ENCODE results near the gene BID. TPM values are rescaled to one million over a fixed set of nuclear protein-coding genes. Genes with fewer than 3 reads are reported as not detected.
A peak's percentile ranks its signal among the peaks of the same experiment; 100 is the strongest.

BID gene
- total RNA-seq, 4 donors from 2014 or later = 16.5 to 35.1 (median 27.5) TPM

GRCh38 chr22:17788528-17789378, 14.5 kb upstream of the BID start:
- Histone ChIP-seq H3K27me3 (no peaks in the 10 kb centered on the region), H3K9me3 (no peaks in the 10 kb centered on the region), H3K27ac (no peak overlapping the region), H3K36me3 (peaks cover 0 to 28% (median 0%) of the 10 kb centered on the region in 3 donors), H3K4me1 (peaks cover 0 to 15% (median 7%) of the 10 kb centered on the region in 4 donors), H3K4me3 (no peak overlapping the region)
- peak in 2 of 6 experiments; percentile 13 to 26 for TF ChIP-seq CTCF (IDR thresholded peaks at IDR 0.05)
- TF ChIP-seq POLR2A (IDR thresholded peaks at IDR 0.05) = no peak
- no peak for DNase-seq

- peak overlapping the region in 2 of 4 donors; percentile 37 to 82 for H3K27ac ChIP-seq
- no peaks in the 10 kb centered on the region for H3K9me3 ChIP-seq
- H3K4me3 ChIP-seq = no peak overlapping the region
- TF ChIP-seq CTCF (IDR thresholded peaks at IDR 0.05) (no peak), POLR2A (IDR thresholded peaks at IDR 0.05) (no peak)
- no peak for DNase-seq
- no peaks in the 10 kb centered on the region for H3K27me3 ChIP-seq
- H3K36me3 ChIP-seq = peaks cover 0 to 28% (median 0%) of the 10 kb centered on the region in 3 donors
- H3K4me1 ChIP-seq = peaks cover 0 to 20% (median 7%) of the 10 kb centered on the region in 4 donors
These were observed 13.6 kb upstream of the BID start for GRCh38 chr22:17787716-17788330.

GRCh38 chr22:17787241-17787640, 13.0 kb upstream of the BID start:
- H3K4me1 ChIP-seq = peaks cover 0 to 24% (median 9%) of the 10 kb centered on the region in 4 donors
- H3K27me3 ChIP-seq = no peaks in the 10 kb centered on the region
- DNase-seq = no peak
- TF ChIP-seq POLR2A (IDR thresholded peaks at IDR 0.05) (no peak), CTCF (IDR thresholded peaks at IDR 0.05) (no peak)
- H3K9me3 ChIP-seq = no peaks in the 10 kb centered on the region
- no peak overlapping the region for H3K4me3 ChIP-seq
- H3K36me3 ChIP-seq = peaks cover 0 to 28% (median 0%) of the 10 kb centered on the region in 3 donors
- peak overlapping the region in 3 of 4 donors; percentile 51 to 90 (median 82) for H3K27ac ChIP-seq

- Histone ChIP-seq H3K9me3 (no peaks in the 10 kb centered on the region), H3K27ac (peak overlapping the region in 3 of 4 donors; percentile 55 to 90 (median 82)), H3K4me3 (no peak overlapping the region), H3K4me1 (peaks cover 4 to 30% (median 9%) of the 10 kb centered on the region in 4 donors), H3K36me3 (peaks cover 0 to 28% (median 0%) of the 10 kb centered on the region in 3 donors), H3K27me3 (no peaks in the 10 kb centered on the region)
- peak in 2 of 3 donors; percentile 85 to 86 for DNase-seq
- TF ChIP-seq CTCF (IDR thresholded peaks at IDR 0.05) (peak in 3 of 6 experiments; percentile 49 to 54 (median 53)), POLR2A (IDR thresholded peaks at IDR 0.05) (peak in 1 of 2 donors; percentile 22)
These were observed 12.3 kb upstream of the BID start for GRCh38 chr22:17786435-17787161.

Data from Peyer's patch (tissue), 4 donors.